ENCODE data around the gene FOXI2.

DNA sequence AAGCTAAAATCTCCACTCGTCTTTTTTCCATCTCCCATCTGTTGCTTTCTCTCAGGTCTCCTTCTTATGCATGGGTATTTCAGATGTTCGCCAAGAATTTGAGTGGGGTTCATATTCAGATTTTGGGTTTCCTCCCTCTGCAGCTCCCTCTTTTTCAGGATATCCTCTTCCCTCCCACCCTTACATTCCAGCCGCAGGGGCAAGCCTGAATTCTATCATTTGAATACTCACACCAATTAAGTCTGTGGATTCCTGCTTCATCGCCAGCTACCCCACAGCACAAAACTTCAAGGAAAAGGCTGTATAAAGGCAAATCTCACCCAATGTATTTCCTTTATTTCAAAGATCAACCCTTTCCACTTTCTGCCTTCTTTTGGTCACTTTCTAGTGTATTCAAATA is 41.6 kb upstream of the FOXI2 start:
- TF ChIP-seq, protein P1, sequence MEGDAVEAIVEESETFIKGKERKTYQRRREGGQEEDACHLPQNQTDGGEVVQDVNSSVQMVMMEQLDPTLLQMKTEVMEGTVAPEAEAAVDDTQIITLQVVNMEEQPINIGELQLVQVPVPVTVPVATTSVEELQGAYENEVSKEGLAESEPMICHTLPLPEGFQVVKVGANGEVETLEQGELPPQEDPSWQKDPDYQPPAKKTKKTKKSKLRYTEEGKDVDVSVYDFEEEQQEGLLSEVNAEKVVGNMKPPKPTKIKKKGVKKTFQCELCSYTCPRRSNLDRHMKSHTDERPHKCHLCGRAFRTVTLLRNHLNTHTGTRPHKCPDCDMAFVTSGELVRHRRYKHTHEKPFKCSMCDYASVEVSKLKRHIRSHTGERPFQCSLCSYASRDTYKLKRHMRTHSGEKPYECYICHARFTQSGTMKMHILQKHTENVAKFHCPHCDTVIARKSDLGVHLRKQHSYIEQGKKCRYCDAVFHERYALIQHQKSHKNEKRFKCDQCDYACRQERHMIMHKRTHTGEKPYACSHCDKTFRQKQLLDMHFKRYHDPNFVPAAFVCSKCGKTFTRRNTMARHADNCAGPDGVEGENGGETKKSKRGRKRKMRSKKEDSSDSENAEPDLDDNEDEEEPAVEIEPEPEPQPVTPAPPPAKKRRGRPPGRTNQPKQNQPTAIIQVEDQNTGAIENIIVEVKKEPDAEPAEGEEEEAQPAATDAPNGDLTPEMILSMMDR (IDR thresholded peaks at IDR 0.05) = no peak
- TF ChIP-seq POLR2A (IDR thresholded peaks at IDR 0.05) = no peak
